ENCODE measurements around the gene PIAS4. TPM values are rescaled to one million over a fixed set of nuclear protein-coding genes. Genes with fewer than 3 reads are reported as not detected.

Gene PIAS4
- total RNA-seq, 1 donor from 2014 or later: 29.7 TPM

GRCh38 chr19:4023600-4024398 is 16.3 kb downstream of the PIAS4 start:
- H3K27me3 Mint-ChIP-seq (ENCODE audit: low read depth): no peaks in the 10 kb centered on the region
- peaks cover 10% of the 10 kb centered on the region for H3K36me3 Mint-ChIP-seq (ENCODE audit: low read depth)
- H3K27ac Mint-ChIP-seq (ENCODE audit: unreplicated experiment): no peak overlapping the region
- H3K4me1 Mint-ChIP-seq (ENCODE audit: low read depth): no peaks in the 10 kb centered on the region
- no peak overlapping the region for H3K4me3 Mint-ChIP-seq (ENCODE audit: unreplicated experiment)
- DNase-seq (ENCODE audit: low spot score): no peak
- H3K9me3 Mint-ChIP-seq (ENCODE audit: low read depth): no peaks in the 10 kb centered on the region
- no peak for TF ChIP-seq CTCF (IDR thresholded peaks at IDR 0.05)

GRCh38 chr19:4025317-4025716 is 17.8 kb downstream of the PIAS4 start:
- Mint-ChIP-seq H3K9me3 (ENCODE audit: low read depth) (no peaks in the 10 kb centered on the region), H3K27ac (ENCODE audit: unreplicated experiment) (no peak overlapping the region), H3K27me3 (ENCODE audit: low read depth) (no peaks in the 10 kb centered on the region), H3K4me1 (ENCODE audit: low read depth) (no peaks in the 10 kb centered on the region), H3K4me3 (ENCODE audit: unreplicated experiment) (no peak overlapping the region), H3K36me3 (ENCODE audit: low read depth) (peaks cover 12% of the 10 kb centered on the region)
- TF ChIP-seq CTCF (IDR thresholded peaks at IDR 0.05): no peak
- DNase-seq (ENCODE audit: low spot score): no peak

GRCh38 chr19:4027146-4027545 is 19.6 kb downstream of the PIAS4 start:
- DNase-seq (ENCODE audit: low spot score): peak; percentile 69
- Mint-ChIP-seq H3K4me3 (ENCODE audit: unreplicated experiment) (no peak overlapping the region), H3K27ac (ENCODE audit: unreplicated experiment) (no peak overlapping the region), H3K9me3 (ENCODE audit: low read depth) (no peaks in the 10 kb centered on the region), H3K4me1 (ENCODE audit: low read depth) (no peaks in the 10 kb centered on the region), H3K36me3 (ENCODE audit: low read depth) (peaks cover 6% of the 10 kb centered on the region), H3K27me3 (ENCODE audit: low read depth) (no peaks in the 10 kb centered on the region)
- no peak for TF ChIP-seq CTCF (IDR thresholded peaks at IDR 0.05)

DNA sequence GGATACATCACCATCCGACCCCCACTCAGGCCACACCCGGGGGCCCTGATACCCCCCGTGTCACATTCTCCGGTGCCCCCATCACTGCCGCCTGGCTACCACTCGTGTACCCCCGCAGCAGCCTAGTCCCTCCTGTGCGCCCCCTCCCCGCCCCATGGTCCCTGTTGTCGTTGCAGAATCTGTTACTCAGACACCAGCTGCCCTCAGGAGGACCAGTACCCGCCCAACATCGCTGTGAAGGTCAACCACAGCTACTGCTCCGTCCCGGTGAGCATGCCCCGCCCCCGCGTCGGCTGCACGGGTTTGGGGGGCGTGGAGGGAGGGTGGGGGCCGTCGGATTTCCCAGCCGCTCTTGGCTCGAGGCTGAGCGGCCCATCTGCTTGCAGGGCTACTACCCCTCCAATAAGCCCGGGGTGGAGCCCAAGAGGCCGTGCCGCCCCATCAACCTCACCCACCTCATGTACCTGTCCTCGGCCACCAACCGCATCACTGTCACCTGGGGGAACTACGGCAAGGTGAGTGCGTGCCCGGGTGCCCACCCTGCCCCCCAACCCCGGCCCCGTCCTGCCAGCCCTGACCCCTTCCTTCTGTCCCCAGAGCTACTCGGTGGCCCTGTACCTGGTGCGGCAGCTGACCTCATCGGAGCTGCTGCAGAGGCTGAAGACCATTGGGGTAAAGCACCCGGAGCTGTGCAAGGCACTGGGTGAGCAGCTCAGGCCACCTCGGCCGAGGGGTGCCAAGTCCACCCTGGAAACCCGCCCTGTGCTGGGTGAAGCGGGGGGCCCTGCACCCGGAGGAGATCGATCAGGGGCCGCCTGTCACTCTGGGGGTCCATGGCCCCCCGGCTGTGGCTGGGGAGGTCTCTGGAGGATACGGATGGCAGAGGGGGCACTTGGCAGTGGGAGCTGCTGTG is 21.1 kb downstream of the PIAS4 start:
- Mint-ChIP-seq H3K4me3 (ENCODE audit: unreplicated experiment) (no peak overlapping the region), H3K4me1 (ENCODE audit: low read depth) (no peaks in the 10 kb centered on the region), H3K36me3 (ENCODE audit: low read depth) (peaks cover 5% of the 10 kb centered on the region), H3K27ac (ENCODE audit: unreplicated experiment) (no peak overlapping the region), H3K27me3 (ENCODE audit: low read depth) (no peaks in the 10 kb centered on the region), H3K9me3 (ENCODE audit: low read depth) (no peaks in the 10 kb centered on the region)
- no peak for TF ChIP-seq CTCF (IDR thresholded peaks at IDR 0.05)
- peak; percentile 89 for DNase-seq (ENCODE audit: low spot score)

DNA sequence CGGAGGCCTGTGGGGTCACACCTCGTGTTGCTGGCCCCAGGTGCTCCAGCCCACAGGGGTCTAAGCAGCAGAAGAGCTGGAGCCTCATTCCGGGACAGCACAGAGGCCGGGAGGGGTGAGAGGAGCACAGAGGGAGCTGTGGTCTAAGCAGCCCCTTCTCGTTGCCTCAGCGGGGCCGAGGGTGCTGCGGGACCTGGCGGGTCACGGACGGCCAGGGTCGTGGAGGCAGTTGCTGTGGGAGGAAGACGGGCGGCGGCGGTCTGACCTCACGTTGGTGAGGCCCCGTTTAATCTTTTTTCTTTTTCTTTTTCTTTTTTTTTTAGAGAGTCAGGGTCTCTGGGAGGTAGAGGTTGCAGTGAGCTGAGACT is 21.7 kb downstream of the PIAS4 start:
- no peaks in the 10 kb centered on the region for H3K4me1 Mint-ChIP-seq (ENCODE audit: low read depth)
- peaks cover 5% of the 10 kb centered on the region for H3K36me3 Mint-ChIP-seq (ENCODE audit: low read depth)
- DNase-seq (ENCODE audit: low spot score): no peak
- H3K27me3 Mint-ChIP-seq (ENCODE audit: low read depth): no peaks in the 10 kb centered on the region
- TF ChIP-seq CTCF (IDR thresholded peaks at IDR 0.05): no peak
- H3K4me3 Mint-ChIP-seq (ENCODE audit: unreplicated experiment): no peak overlapping the region
- no peaks in the 10 kb centered on the region for H3K9me3 Mint-ChIP-seq (ENCODE audit: low read depth)
- H3K27ac Mint-ChIP-seq (ENCODE audit: unreplicated experiment): no peak overlapping the region

Measured in chondrocyte (in vitro differentiated cells).